HG03457 (cell line): ENCODE results near the gene CHST11.

Source experiments
- ATAC-seq: cut with Tn5 transposase; IDR thresholded peaks from one replicate; pipeline ENCODE4 v1.9.1; 2021; ENCODE audit warnings: moderate number of reproducible peaks; ENCODE audit not compliant: unreplicated experiment

The CHST11 gene

DNA sequence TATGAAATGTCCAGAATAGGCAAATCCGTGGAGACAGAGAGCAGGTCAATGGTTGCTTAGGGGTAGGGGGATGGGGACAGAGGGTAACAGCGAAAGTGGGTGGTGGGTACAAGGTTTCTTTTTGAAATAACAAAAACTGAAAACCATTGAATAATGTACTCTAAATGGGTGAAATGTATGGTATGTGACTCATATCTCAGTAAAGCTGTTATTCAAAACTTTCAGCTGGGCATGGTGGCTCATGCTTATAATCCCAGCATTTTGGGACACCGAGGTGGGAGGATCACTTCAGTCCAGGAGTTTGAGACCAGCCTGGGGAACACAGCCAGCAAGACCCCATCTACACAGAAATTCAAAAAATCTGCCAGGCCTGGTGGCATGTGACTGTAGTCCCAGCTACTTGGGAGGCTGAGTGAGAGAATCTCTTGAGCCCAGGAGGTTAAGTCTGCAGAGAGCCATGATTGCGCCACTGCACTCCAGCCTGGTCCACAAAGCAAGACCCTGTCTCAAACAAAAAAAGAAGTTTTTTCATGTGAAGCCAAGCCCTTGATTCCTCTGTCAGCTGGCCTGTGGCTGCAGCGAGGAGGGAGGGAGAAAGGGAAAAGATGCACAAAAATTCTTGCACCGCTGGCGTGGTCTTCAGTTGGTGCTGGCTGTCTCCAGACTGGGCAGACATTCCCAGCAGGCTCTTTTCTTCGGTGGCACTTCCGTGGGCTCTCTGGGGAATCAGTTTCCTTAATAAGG lies 253.1 kb downstream of the CHST11 start:
- no peak for ATAC-seq

DNA sequence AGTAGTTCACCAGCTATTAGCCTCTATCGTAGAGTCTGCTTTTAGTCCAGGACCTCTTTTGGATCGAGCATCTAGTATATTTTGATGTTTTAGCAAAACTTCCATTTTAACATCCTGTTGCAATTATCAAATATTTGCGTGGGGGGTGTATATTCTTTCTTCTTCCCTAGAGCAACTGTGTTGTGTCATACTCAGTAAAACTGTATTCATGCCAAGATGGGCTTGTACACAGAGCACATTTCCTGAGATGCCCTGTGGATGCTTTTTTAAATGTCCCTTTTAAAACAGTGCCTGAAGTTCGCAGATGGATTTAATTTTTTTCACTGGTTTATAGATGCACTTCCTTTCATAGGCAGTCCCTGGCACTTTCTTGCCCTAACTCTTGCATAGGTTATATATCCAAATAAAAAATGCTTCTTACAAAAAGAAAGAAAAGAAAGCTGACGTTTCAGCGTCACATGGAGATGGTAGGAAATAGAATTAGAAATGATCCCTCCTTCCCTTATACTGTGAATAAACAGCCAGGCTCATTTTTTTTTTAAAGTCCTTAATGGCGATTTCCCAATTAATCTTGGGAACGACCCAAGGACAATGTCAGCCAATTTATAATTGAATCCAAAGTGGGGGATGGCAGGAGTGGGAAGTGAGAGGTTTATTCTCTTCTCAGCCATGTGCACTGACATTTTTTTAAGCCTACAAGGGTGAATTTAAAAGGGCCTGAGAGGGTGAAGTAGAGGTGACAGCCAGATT lies 254.4 kb downstream of the CHST11 start:
- ATAC-seq = no peak

GRCh38 chr12:104712477-104712876 lies 255.7 kb downstream of the CHST11 start:
- no peak for ATAC-seq

GRCh38 chr12:104712968-104713367 lies 256.2 kb downstream of the CHST11 start:
- no peak for ATAC-seq

DNA sequence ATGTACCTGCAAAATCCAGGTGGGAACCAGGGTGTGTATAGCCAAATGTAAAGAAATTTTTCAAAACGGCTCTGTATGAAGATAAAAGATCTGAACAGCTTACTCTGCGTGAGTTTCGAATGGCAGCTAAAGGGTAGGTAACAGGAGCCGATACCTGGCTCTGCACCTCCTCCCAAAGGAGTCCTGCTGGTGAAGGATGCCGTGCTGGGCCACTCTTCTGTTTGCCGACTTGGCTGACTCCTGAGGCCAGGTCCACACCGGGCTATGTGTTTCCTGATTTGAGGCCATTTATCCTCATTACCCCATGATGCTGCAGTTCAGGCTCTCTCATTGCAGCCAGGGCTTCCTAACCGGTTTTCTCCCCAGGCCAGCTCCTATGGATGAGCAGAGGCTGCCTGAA lies 256.7 kb downstream of the CHST11 start:
- ATAC-seq = no peak

GRCh38 chr12:104714369-104714768 lies 257.6 kb downstream of the CHST11 start:
- ATAC-seq = no peak

DNA sequence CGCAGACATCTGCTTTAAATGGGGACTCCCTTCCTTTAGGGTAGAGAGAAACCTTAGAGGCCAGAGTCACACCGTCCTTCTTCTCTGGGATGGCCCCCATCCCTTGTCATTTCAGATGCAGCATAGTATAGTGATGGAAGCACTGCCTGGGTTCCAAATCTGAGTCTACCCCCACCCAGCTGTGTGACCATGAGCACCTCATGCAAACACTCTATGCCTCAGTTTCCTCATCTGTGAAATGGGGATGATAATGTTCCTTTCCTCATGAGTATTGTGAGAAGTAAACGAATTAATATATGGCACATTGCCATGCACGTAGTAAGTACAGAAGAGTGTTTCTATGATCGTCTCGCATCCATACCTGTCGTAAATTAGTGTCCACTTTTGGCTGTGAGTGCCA lies 259.4 kb downstream of the CHST11 start:
- no peak for ATAC-seq

DNA sequence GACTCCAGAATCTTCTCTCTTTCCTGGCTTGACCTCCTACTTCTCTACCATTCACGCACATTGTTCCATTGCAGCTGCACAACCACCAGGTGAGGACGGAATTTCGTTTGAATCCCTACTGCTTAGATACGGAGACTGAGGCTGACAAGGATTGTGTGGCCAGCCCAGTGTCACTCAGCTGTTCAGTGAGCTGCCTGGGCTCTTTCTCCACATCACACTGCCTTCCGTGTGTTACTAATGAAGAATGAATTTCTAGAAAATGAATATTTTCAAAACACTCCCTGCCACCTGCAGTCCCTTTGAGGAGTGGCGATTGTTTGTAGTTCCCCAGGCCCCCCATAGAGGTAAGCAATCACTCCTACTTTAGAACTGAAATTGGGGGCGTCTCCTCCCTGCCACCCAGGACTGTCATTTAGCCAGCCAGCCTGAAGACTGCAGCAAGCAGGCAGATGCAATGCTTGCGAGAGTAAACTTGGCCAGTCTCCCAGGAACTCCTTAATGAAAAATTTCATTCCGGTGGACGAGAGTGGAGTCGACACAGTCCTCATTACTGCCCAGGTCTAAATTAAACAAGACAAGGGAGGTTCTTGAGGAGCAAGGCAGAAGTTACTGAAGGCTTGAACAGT lies 261.7 kb downstream of the CHST11 start:
- no peak for ATAC-seq

DNA sequence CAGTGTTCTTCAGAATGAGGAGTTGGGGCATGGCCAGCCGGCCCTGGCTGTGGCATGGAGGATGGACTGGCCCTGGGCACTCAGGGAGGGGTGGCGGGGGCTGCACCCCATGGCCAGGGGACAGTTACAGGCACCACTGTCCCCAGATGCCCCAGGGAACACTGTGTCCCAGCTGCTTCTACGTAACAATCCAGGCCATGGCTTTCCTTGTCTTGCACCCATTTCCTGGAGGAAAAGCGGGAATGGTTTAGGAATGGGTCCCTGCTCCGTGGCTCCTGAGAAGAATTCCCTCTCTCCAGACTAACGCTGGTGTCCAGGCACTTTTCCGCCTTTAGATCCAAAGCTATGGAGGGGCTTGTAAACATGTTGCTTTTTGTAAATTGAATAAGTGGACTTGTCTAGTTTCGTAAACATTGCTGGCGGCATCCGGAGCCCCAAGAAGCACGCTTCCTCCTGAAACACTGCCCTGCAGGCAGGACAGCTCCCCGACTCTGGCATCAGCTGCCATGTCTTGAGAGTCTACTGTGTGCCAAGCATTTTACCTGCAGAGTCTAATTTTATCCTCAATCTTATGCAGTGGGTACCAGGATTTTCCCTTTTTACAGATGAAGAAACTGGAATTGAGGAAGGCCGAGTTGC lies 263.1 kb downstream of the CHST11 start:
- no peak for ATAC-seq

DNA sequence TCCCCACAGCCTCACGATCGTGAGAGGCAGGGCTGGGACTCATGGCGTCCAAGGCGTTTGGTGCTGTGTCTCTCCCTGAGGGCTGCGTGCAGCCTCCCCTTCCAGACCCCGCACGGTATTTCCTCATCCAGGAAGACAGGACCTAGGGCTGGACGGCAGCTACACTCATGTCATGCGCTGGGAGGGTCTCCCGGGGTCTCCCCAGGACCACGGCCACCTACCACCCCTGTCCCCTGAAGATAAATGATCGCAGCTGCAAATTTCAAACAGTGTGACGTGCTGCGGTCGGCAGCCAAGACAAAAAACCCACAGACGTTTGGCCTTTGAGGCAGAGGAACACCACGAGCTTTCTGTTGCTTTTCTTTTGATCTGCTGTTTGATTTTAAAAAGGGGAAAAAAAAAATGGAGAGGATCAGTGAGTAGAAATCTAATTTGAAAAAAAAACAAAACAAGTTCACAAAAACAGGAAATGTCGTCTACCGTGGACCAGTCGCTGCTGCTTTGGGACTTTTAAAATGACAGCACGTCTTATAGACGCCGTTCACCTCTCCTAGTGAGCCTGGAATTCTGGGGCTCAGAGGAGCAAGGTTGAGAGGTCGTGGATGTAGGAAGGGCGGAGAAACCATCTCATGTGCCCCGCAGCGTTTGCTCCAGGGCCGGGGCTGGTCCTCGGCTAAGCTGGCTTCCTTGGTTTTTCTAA lies 263.7 kb downstream of the CHST11 start:
- ATAC-seq = no peak

DNA sequence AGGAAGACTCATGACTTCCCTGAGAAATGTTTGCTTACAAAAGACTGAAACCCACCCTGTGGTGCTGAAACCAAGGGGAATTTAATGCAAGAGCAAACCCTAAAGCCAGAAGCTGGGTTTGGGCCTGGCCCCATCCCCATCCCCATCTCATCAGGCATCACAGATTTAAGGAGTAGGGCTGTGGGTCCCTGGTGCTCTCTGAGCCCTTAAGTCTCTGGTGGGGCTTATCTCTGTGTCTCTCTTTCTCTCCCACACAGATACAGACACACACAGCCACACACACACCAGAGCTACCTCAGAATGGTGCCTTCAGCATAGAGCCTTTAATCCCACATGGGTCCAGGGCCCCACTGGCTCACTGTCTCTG lies 264.3 kb downstream of the CHST11 start:
- ATAC-seq = no peak

- no peak for ATAC-seq
Observed at GRCh38 chr12:104721936-104722335, 265.2 kb downstream of the CHST11 start.

- no peak for ATAC-seq
Observed at GRCh38 chr12:104722601-104723534, 266.1 kb downstream of the CHST11 start.

DNA sequence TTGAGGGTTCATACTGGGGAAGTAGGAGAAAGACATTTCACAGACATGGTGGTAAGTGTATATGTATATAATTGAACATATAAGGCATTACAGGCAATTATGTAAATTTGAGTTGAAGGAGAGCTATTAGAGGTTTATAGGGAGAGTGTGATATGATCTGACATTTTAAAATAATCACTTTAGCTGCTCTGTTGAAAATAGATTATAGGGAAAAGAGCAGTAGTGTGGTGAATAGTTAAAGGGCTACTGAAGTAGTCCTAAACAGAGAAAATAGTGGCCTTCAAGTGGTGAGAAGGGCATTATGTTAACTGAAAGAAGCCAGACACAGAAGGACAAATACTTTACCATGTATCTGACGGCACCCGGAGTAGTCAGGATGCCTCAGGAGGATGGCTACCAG lies 267.1 kb downstream of the CHST11 start:
- no peak for ATAC-seq

DNA sequence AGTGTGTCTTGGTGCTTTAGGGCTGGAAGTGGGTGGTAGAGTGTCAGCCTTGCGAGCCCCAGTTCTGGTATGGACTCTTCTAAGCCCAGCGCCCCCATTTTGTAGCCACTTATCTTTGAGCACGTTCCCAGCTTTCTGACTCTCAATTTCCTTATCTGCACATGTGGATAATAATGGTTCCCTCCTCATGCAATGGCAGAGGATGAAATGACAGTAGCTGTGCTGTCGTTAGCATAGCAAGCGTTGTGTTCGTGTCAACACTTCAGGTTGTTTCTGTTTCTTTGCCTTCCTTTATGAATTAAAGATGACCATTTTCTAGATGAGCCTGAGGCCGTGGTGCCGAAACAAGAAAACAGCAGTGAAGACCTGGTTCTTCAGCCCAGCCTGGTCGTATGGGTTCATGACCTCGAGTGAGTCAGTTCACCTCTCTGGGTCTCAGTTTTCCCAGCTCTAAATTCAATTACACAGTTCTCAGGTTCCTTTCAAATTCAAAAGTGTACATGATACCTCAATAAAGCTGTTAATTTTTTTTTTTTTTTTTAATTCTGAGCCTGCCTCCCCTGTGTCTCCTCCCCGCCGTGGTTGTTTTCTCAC lies 268.3 kb downstream of the CHST11 start:
- ATAC-seq = no peak

GRCh38 chr12:104725610-104726009 lies 268.9 kb downstream of the CHST11 start:
- ATAC-seq = no peak

GRCh38 chr12:104727726-104728465 lies 271.1 kb downstream of the CHST11 start:
- no peak for ATAC-seq

DNA sequence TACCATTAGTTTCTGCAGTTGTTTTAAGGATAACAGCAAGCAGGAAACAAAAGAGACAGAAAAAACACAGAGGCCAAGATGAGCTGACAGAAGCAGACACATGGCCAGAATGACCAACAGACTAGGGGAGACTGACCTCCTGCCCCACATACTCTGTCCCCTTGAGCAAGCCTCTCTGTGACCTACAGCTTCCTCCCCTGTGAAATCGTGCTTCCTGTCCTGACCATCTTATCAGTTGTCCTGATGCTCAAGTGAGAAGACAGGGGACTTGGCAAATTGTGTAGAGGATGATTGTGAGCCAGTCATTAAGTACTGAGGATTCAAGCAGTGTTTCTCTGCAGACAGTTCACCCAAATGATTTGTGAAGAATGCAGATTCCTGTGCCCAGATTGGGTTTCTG lies 272.3 kb downstream of the CHST11 start:
- no peak for ATAC-seq
